Measurements from ENCODE around the gene CCDC38.
A peak's percentile ranks its signal among the peaks of the same experiment; 100 is the strongest.

CCDC38 gene

DNA sequence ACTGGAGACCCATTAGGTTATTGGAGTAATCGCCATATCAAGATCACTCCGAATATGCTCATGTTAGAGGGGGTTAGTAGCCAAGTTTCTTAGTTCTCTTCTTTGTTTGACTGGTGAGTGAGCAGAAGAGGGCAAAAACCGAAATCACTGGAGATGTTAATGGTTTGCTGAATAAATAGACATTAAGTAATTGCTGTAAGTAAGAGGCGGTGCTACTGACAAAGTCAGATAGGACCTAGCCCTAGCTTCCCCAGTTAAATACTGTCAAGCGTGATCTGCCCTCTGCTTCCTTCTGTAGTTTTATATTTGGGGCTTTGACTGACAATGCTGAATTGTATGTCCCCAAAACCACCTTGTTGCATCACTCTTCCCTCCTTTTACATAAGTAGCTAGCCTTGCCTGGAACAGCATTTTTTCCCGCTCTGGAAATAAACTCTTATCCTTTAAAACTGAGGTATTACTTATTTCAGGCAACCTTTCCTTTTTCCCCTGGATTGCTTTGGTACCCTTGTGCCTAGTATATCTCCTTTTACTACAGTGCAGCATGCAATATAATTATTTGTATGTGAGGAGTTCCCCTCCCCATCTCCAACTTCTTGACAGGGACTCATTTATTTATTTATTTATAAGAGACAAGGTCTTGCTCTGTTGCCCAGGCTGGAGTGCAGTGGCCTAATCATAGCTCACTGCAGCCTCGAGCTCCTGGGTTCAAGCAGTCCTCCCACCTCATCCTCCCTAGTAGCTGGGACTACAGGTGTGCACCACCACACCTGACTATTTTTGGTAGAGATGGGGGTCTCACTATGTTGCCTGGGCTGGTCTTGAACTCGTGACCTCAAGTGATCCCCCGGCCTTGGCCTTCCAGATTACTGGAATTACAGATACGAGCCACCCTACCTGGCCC, 82.2 kb downstream of the CCDC38 start:
- Histone ChIP-seq H3K14ac (ENCODE audit: low read length) (no peak overlapping the region), H3K23ac (ENCODE audit: low read depth, low read length, poor library complexity) (no peak overlapping the region), H2AK5ac (ENCODE audit: low read depth, low read length) (no peak overlapping the region), H2BK12ac (ENCODE audit: low read length) (no peak overlapping the region), H3K9me3 (replicated peaks in 1 of 2; ENCODE audit: control insufficient read depth in 2 of 2, insufficient read depth in 1 of 2, low read depth in 1 of 2, low read length in 2 of 2) (peaks cover 4 to 27% of the 10 kb centered on the region in 2 donors), H3K4me1 (ENCODE audit: control insufficient read depth in 2 of 2, insufficient read depth in 1 of 2, low read depth in 1 of 2, low read length in 2 of 2) (peaks cover 1 to 7% of the 10 kb centered on the region in 2 donors), H3K27ac (replicated peaks; ENCODE audit: low read length) (no peak overlapping the region), H3K4me3 (ENCODE audit: low read length in 2 of 2) (peak overlapping the region; percentile 63 to 97), H4K91ac (ENCODE audit: low read depth, low read length, poor library complexity) (no peak overlapping the region), H3K36me3 (replicated peaks in 1 of 2; ENCODE audit: control insufficient read depth in 2 of 2, insufficient read depth in 2 of 2, low read length in 2 of 2) (peaks cover 16 to 50% of the 10 kb centered on the region in 2 donors), H2BK15ac (ENCODE audit: low read length) (no peak overlapping the region), H3K9ac (ENCODE audit: low read depth, low read length, poor library complexity) (no peak overlapping the region), H3K4me2 (ENCODE audit: insufficient read depth, low read length, poor library complexity, severe bottlenecking) (peak overlapping the region; percentile 63), H3K18ac (ENCODE audit: low read length) (no peak overlapping the region), H3K27me3 (ENCODE audit: control insufficient read depth in 3 of 3, insufficient read depth in 3 of 3, low read depth in 1 of 3, low read length in 3 of 3) (no peaks in the 10 kb centered on the region), H3K4ac (ENCODE audit: low read length) (no peak overlapping the region), H4K8ac (ENCODE audit: low read depth, low read length) (no peak overlapping the region), H2BK120ac (ENCODE audit: low read depth, low read length) (no peak overlapping the region), H2BK5ac (ENCODE audit: low read length) (no peak overlapping the region), H2AFZ (ENCODE audit: low read length) (no peak overlapping the region), H3K79me1 (ENCODE audit: low read depth, low read length) (no peaks in the 10 kb centered on the region)
- WGBS, 2 donors (ENCODE audit: extremely low coverage in 2 of 2, insufficient read length in 2 of 2, insufficient replicate concordance in 1 of 2): no CpG with 5 or more reads among the region's 10 CpGs
- DNase-seq (ENCODE audit: low spot score): no peak

DNA sequence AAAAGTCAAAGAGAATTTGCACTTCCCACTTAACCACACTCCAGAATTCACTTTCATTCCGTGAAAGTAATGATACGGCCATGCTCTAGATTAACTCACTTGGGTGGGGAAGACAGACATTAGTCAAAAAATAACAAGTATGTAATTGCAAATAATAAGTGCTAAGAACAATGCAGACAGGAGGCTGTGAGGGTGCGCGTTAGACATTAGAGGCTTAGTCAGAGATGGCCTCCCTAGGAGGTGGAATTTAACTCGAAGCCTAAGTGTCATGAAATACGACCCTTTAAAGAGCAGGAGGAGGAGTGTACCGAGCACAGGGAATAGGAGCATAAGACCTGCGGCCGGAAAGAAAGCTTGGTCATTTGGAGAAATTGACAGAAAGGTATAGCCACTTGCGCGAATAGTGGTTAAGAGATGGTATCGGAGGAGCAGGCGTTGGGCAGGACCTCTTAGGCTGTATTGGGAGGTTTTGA, 83.0 kb downstream of the CCDC38 start:
- no peak overlapping the region for H3K9ac ChIP-seq (ENCODE audit: low read depth, low read length, poor library complexity)
- H3K9me3 ChIP-seq (replicated peaks in 1 of 2; ENCODE audit: control insufficient read depth in 2 of 2, insufficient read depth in 1 of 2, low read depth in 1 of 2, low read length in 2 of 2): peaks cover 4 to 27% of the 10 kb centered on the region in 2 donors
- H2BK12ac ChIP-seq (ENCODE audit: low read length): no peak overlapping the region
- H2BK120ac ChIP-seq (ENCODE audit: low read depth, low read length): no peak overlapping the region
- H3K4me1 ChIP-seq (ENCODE audit: control insufficient read depth in 2 of 2, insufficient read depth in 1 of 2, low read depth in 1 of 2, low read length in 2 of 2): peaks cover 1 to 7% of the 10 kb centered on the region in 2 donors
- H3K79me1 ChIP-seq (ENCODE audit: low read depth, low read length): no peaks in the 10 kb centered on the region
- no peak overlapping the region for H3K23ac ChIP-seq (ENCODE audit: low read depth, low read length, poor library complexity)
- no peak overlapping the region for H4K91ac ChIP-seq (ENCODE audit: low read depth, low read length, poor library complexity)
- no peak overlapping the region for H2BK5ac ChIP-seq (ENCODE audit: low read length)
- no peak overlapping the region for H3K14ac ChIP-seq (ENCODE audit: low read length)
- WGBS, 2 donors (ENCODE audit: extremely low coverage in 2 of 2, insufficient read length in 2 of 2, insufficient replicate concordance in 1 of 2): no CpG with 5 or more reads among the region's 13 CpGs
- H3K36me3 ChIP-seq (replicated peaks in 1 of 2; ENCODE audit: control insufficient read depth in 2 of 2, insufficient read depth in 2 of 2, low read length in 2 of 2): peaks cover 13 to 41% of the 10 kb centered on the region in 2 donors
- DNase-seq (ENCODE audit: low spot score): peak; percentile 12
- peak overlapping the region; percentile 63 to 97 for H3K4me3 ChIP-seq (ENCODE audit: low read length in 2 of 2)
- H2AFZ ChIP-seq (ENCODE audit: low read length): peak overlapping the region; percentile 88
- no peak overlapping the region for H2AK5ac ChIP-seq (ENCODE audit: low read depth, low read length)
- H2BK15ac ChIP-seq (ENCODE audit: low read length): no peak overlapping the region
- H3K27me3 ChIP-seq (ENCODE audit: control insufficient read depth in 3 of 3, insufficient read depth in 3 of 3, low read depth in 1 of 3, low read length in 3 of 3): no peaks in the 10 kb centered on the region
- peak overlapping the region; percentile 63 for H3K4me2 ChIP-seq (ENCODE audit: insufficient read depth, low read length, poor library complexity, severe bottlenecking)
- H3K18ac ChIP-seq (ENCODE audit: low read length): no peak overlapping the region
- peak overlapping the region; percentile 81 for H3K27ac ChIP-seq (replicated peaks; ENCODE audit: low read length)
- no peak overlapping the region for H3K4ac ChIP-seq (ENCODE audit: low read length)
- no peak overlapping the region for H4K8ac ChIP-seq (ENCODE audit: low read depth, low read length)

DNA sequence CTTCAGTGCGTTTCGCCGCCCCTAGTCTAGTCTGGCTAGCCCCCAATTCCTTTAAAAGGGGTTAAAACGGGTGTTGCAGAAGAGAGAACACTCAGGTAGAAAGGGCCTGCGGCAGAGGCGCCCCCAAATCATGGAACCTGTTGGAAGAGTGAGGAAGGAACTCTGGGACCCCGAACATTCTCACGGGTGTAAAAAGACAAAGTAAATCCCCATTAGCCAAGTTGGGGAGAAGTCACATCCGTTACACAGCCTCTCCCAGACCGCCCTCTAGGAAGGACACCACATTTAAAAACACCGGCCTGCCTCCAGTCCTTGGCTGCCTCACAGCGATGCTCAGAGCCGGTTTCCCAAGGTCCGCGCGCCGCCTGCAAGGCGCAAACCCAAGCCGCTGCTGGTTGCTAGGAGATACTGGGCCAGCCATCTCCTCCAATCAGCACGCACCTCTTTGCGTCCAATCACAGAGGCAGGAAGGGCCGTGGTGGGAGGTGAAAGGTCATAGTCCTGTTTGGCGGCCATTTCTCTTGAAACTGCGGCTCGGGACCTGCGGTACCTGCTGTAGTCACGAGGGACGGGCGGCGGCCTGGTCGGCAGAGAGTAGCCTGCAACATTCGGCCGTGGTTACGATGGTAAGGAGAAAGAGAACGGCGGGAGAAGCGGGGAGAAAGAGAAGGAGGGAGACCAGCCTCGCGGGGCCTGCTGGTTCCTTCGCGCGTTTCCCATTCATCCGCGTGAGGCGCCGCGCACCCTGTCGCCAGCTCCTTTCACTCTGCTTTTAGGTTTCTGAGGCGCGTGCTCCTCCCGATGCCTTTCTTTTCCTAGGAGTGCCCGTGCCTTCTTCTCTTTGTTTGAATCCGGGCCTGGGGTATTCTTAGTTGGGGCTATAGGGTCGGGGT, 83.7 kb downstream of the CCDC38 start, which contains the start of gene SNRPF:
SNRPF (plus strand) TSS at position 502 of the 893 bp plus-strand sequence; CDS start at position 624, 122 bp downstream.
- Histone ChIP-seq H3K9me3 (replicated peaks in 1 of 2; ENCODE audit: control insufficient read depth in 2 of 2, insufficient read depth in 1 of 2, low read depth in 1 of 2, low read length in 2 of 2) (peaks cover 4 to 27% of the 10 kb centered on the region in 2 donors), H3K4me2 (ENCODE audit: insufficient read depth, low read length, poor library complexity, severe bottlenecking) (peak within 1 kb of the TSS; percentile 82), H3K4ac (ENCODE audit: low read length) (no peak within 1 kb of the TSS), H2BK120ac (ENCODE audit: low read depth, low read length) (no peak within 1 kb of the TSS), H4K8ac (ENCODE audit: low read depth, low read length) (no peak within 1 kb of the TSS), H3K4me3 (ENCODE audit: low read length in 2 of 2) (peak within 1 kb of the TSS; percentile 63 to 97), H3K27ac (replicated peaks; ENCODE audit: low read length) (peak within 1 kb of the TSS; percentile 81), H3K27me3 (ENCODE audit: control insufficient read depth in 3 of 3, insufficient read depth in 3 of 3, low read depth in 1 of 3, low read length in 3 of 3) (no peaks in the 10 kb centered on the region), H3K14ac (ENCODE audit: low read length) (no peak within 1 kb of the TSS), H2BK15ac (ENCODE audit: low read length) (no peak within 1 kb of the TSS), H2BK12ac (ENCODE audit: low read length) (no peak within 1 kb of the TSS), H2BK5ac (ENCODE audit: low read length) (no peak within 1 kb of the TSS), H2AK5ac (ENCODE audit: low read depth, low read length) (no peak within 1 kb of the TSS), H3K9ac (ENCODE audit: low read depth, low read length, poor library complexity) (peak within 1 kb of the TSS; percentile 92), H2AFZ (ENCODE audit: low read length) (peak within 1 kb of the TSS; percentile 88), H3K36me3 (replicated peaks in 1 of 2; ENCODE audit: control insufficient read depth in 2 of 2, insufficient read depth in 2 of 2, low read length in 2 of 2) (peaks cover 13 to 34% of the 10 kb centered on the region in 2 donors), H3K79me1 (ENCODE audit: low read depth, low read length) (no peaks in the 10 kb centered on the region), H3K4me1 (ENCODE audit: control insufficient read depth in 2 of 2, insufficient read depth in 1 of 2, low read depth in 1 of 2, low read length in 2 of 2) (peaks cover 4 to 7% of the 10 kb centered on the region in 2 donors), H4K91ac (ENCODE audit: low read depth, low read length, poor library complexity) (no peak within 1 kb of the TSS), H3K18ac (ENCODE audit: low read length) (peak within 1 kb of the TSS; percentile 80), H3K23ac (ENCODE audit: low read depth, low read length, poor library complexity) (peak within 1 kb of the TSS; percentile 22)
- DNase-seq (ENCODE audit: low spot score): peak; percentile 96
- WGBS, 2 donors (ENCODE audit: extremely low coverage in 2 of 2, insufficient read length in 2 of 2, insufficient replicate concordance in 1 of 2): no CpG with 5 or more reads among the region's 54 CpGs

Measured in neuronal stem cell (in vitro differentiated cells).